Urothelium cell line (cell line): ENCODE results near the gene PKN3.

Source experiments
- DNase-seq: peaks from one replicate; pipeline ENCODE4 v3.0.0; 2011; ENCODE audit warnings: low spot score, mixed read lengths
- FAIRE-seq: peaks from 2 replicates; lab custom pipeline; 2011; peaks lifted over from hg19 to GRCh38; lab: Jason Lieb, UNC

PKN3 gene

GRCh38 chr9:128733256-128733655 lies 31.0 kb downstream of the PKN3 start:
- DNase-seq (peak; percentile 70), FAIRE-seq (no peak)

- no peak for DNase-seq
- FAIRE-seq: no peak
Observed at GRCh38 chr9:128735373-128735772, 33.1 kb downstream of the PKN3 start.

GRCh38 chr9:128742401-128742800 lies 40.1 kb downstream of the PKN3 start:
- no peak for DNase-seq
- no peak for FAIRE-seq

GRCh38 chr9:128743421-128743820 lies 41.1 kb downstream of the PKN3 start:
- no peak for FAIRE-seq

GRCh38 chr9:128747241-128747640 lies 44.9 kb downstream of the PKN3 start:
- FAIRE-seq (no peak), DNase-seq (no peak)

More at GRCh38 chr9:128743421-128743820, 41.1 kb downstream of the PKN3 start:
- no peak for DNase-seq

- DNase-seq (no peak), FAIRE-seq (no peak)
Observed at GRCh38 chr9:128750926-128751595, 48.8 kb downstream of the PKN3 start.

GRCh38 chr9:128753627-128754026 lies 51.3 kb downstream of the PKN3 start:
- DNase-seq (no peak), FAIRE-seq (no peak)

- FAIRE-seq (no peak), DNase-seq (no peak)
Observed at GRCh38 chr9:128757602-128758001, 55.3 kb downstream of the PKN3 start.

GRCh38 chr9:128762671-128763449 lies 60.6 kb downstream of the PKN3 start:
- no peak for FAIRE-seq
- no peak for DNase-seq

GRCh38 chr9:128764361-128764760 lies 62.1 kb downstream of the PKN3 start:
- FAIRE-seq (no peak), DNase-seq (no peak)

GRCh38 chr9:128765499-128765898 lies 63.2 kb downstream of the PKN3 start:
- DNase-seq (no peak), FAIRE-seq (no peak)

- FAIRE-seq (no peak), DNase-seq (no peak)
Observed at GRCh38 chr9:128768606-128769005, 66.3 kb downstream of the PKN3 start.
